ENCODE data around the gene KRTAP5-3.

Gene KRTAP5-3

GRCh38 chr11:1560649-1561251 is 47.5 kb downstream of the KRTAP5-3 start:
- TF ChIP-seq POLR2AphosphoS5 (IDR thresholded peaks at IDR 0.05; ENCODE audit: low read depth, low read length), result no peak
- TF ChIP-seq SIN3A (IDR thresholded peaks at IDR 0.05; ENCODE audit: borderline replicate concordance, insufficient read depth, low read length), result no peak

- TF ChIP-seq SIN3A (IDR thresholded peaks at IDR 0.05; ENCODE audit: borderline replicate concordance, insufficient read depth, low read length) (no peak), POLR2AphosphoS5 (IDR thresholded peaks at IDR 0.05; ENCODE audit: low read depth, low read length) (no peak), TAF1 (IDR thresholded peaks at IDR 0.05; ENCODE audit: borderline replicate concordance, insufficient read depth, low read length) (no peak), REST (IDR thresholded peaks at IDR 0.05; ENCODE audit: insufficient read depth in 1 of 2, low read depth in 2 of 2, low read length in 2 of 2) (no peak), FOXP2 (optimal IDR thresholded peaks at IDR 0.05; ENCODE audit: borderline replicate concordance, extremely low read depth, extremely low read length, insufficient read depth) (no peak)
Observed at GRCh38 chr11:1560002-1560648, 48.1 kb downstream of the KRTAP5-3 start.

- TF ChIP-seq TAF1 (IDR thresholded peaks at IDR 0.05; ENCODE audit: borderline replicate concordance, insufficient read depth, low read length), result no peak
Observed at GRCh38 chr11:1559111-1559951, 48.9 kb downstream of the KRTAP5-3 start.

- TF ChIP-seq REST (IDR thresholded peaks at IDR 0.05; ENCODE audit: insufficient read depth in 1 of 2, low read depth in 2 of 2, low read length in 2 of 2) (no peak), TAF1 (IDR thresholded peaks at IDR 0.05; ENCODE audit: borderline replicate concordance, insufficient read depth, low read length) (no peak), SIN3A (IDR thresholded peaks at IDR 0.05; ENCODE audit: borderline replicate concordance, insufficient read depth, low read length) (no peak)
Observed at GRCh38 chr11:1558775-1559110, 49.5 kb downstream of the KRTAP5-3 start.

- TF ChIP-seq TAF1 (IDR thresholded peaks at IDR 0.05; ENCODE audit: borderline replicate concordance, insufficient read depth, low read length), result no peak
- TF ChIP-seq SIN3A (IDR thresholded peaks at IDR 0.05; ENCODE audit: borderline replicate concordance, insufficient read depth, low read length), result no peak
- TF ChIP-seq FOXP2 (optimal IDR thresholded peaks at IDR 0.05; ENCODE audit: borderline replicate concordance, extremely low read depth, extremely low read length, insufficient read depth), result no peak
- TF ChIP-seq REST (IDR thresholded peaks at IDR 0.05; ENCODE audit: insufficient read depth in 1 of 2, low read depth in 2 of 2, low read length in 2 of 2), result no peak
- no peak for TF ChIP-seq POLR2AphosphoS5 (IDR thresholded peaks at IDR 0.05; ENCODE audit: low read depth, low read length)
Observed at GRCh38 chr11:1557904-1558774, 50.1 kb downstream of the KRTAP5-3 start.
